Measurements from ENCODE around the gene ABCF3.

ABCF3 gene

GRCh38 chr3:184188080-184188479, 2.1 kb downstream of the ABCF3 start:
- no peak for DNase-seq

DNA sequence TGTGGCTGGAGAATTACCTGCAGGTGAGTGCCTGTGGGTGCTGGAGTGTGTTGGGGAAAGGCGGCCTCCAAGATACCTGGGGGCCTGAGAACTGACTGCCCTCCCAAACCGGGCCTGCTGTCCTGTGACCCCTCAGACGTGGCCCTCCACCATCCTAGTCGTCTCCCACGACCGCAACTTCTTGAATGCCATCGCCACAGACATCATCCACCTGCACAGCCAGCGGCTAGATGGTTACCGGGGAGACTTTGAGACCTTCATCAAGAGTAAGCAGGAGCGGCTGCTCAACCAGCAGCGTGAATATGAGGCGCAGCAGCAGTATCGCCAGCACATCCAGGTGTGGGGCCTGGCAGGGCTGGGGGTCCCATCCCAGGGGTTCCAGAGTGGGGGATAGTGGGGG, 3.4 kb downstream of the ABCF3 start:
- DNase-seq, result no peak

DNA sequence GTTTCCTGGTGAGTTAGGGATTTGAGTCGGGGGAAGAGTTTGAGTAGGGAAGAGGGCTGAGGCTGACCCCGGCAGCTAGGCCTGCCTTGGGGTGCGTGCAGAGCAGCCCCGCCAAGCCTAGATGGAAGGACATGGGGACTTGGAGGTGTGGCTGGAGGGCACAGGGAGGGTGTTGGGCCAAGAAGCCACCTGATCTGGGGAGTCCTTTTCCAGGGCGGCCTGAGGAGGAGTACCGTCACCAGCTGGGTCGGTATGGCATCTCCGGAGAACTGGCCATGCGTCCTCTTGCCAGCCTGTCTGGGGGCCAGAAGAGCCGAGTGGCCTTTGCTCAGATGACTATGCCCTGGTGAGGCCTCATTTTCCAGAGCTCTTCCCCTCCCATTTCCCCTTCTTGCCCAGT, 6.9 kb downstream of the ABCF3 start:
- DNase-seq, result no peak

- DNase-seq, result no peak
Observed at GRCh38 chr3:184193991-184194539, 8.1 kb downstream of the ABCF3 start.

GRCh38 chr3:184196536-184196935, 10.5 kb downstream of the ABCF3 start:
- DNase-seq, result no peak

DNA sequence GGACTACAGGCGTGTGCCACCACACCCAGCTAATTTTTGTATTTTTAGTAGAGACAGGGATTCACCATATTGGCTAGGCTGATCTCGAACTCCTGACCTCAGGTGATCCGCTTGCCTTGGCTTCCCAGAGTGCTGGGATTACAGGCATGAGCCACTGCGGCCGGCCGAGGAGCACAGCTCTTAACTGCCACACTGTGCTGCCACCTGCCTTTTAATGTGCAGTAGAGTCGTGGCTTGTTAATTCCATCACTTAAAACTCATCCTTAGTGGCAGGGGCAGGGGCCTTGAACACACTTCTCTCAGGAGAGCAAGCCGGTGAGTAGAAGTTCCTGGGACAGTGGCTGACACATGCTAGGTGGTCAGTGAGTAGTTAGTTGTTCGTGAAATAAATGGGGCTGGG, 12.5 kb downstream of the ABCF3 start:
- DNase-seq, result no peak

DNA sequence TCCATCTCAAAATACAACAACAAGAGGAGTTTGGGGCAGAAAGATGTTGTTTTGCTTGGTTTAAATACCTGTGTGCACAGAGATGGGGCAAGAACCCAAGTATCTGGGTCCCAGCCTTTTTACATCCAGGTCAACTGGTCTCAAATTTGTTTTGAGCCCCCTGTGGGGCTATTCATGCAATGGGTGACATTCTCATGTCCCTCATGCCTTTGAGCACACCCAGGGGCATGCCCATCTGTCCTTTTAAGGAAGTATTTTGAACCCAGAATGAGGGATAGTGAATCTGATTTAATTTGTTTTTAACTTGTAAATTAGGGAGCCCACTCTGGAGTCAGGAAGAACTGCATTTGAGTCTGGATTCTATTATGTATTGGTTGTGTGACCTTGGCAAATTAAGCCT, 14.8 kb downstream of the ABCF3 start:
- no peak for DNase-seq

GRCh38 chr3:184203526-184203925, 17.5 kb downstream of the ABCF3 start:
- DNase-seq, result no peak

GRCh38 chr3:184209146-184209923, 23.3 kb downstream of the ABCF3 start:
- DNase-seq, result no peak

- DNase-seq, result no peak
Observed at GRCh38 chr3:184211297-184211696, 25.3 kb downstream of the ABCF3 start.

GRCh38 chr3:184211718-184212117, 25.7 kb downstream of the ABCF3 start:
- DNase-seq, result no peak

DNA sequence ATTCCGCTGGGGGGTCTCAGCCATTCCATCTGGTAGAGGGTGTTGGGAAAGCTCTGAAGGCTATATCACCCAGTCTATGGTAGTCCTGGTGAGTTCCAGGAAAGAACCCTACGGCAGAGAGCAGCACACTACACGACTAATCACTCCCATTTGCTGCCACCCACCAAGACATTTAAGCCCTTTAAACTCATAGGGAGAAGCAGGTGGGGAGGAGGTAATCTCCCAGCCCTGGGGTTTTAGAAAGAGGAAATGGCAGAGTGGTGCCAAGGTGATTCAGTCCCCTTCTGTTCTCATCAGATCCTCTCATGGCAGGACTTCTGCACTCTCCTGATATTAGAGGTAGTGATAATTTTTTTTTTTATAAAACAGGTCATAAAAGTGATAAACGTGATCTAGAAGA, 32.8 kb downstream of the ABCF3 start:
- no peak for DNase-seq

- DNase-seq, result no peak
Observed at GRCh38 chr3:184222521-184222920, 36.5 kb downstream of the ABCF3 start.

- no peak for DNase-seq
Observed at GRCh38 chr3:184223946-184224345, 37.9 kb downstream of the ABCF3 start.

- DNase-seq, result peak; percentile 41
Observed at GRCh38 chr3:184227481-184227935, 41.5 kb downstream of the ABCF3 start.

GRCh38 chr3:184228376-184229137, 42.6 kb downstream of the ABCF3 start:
- DNase-seq, result no peak

GRCh38 chr3:184229394-184230080, 43.5 kb downstream of the ABCF3 start, which contains the start of gene VWA5B2:
Gene VWA5B2, plus strand, starts transcription at chr3:184229585. Its CDS starts 944 bp downstream, at chr3:184230529.
- DNase-seq, result peak; percentile 62

DNA sequence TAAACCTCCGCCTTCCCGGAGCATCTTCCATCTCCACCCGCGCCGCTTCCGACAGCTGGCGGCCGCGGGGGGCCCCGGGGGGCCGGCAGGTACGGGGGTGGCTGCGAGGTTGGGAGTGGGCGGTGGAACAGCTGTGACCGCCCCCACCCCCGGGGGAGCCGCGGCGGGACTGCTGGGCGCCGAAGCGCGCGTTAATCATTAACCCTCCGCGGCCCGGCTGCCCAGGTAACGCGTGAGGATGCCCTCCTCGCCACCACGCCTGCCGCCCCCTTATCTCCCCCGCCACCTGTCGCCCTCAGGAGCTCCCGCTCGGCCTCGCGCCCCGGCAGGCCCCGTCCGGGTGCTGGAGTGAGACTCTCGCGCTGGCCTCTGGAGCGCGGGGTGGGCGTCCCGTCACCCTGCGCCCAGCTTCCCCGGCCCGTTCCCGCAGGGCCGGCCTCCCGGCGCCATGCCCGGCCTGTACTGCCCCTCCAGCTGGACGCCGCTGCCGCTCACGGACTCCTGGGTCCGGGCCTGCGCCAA, 44.1 kb downstream of the ABCF3 start:
- DNase-seq, result no peak

- no peak for DNase-seq
Observed at GRCh38 chr3:184230603-184231528, 44.9 kb downstream of the ABCF3 start.

DNA sequence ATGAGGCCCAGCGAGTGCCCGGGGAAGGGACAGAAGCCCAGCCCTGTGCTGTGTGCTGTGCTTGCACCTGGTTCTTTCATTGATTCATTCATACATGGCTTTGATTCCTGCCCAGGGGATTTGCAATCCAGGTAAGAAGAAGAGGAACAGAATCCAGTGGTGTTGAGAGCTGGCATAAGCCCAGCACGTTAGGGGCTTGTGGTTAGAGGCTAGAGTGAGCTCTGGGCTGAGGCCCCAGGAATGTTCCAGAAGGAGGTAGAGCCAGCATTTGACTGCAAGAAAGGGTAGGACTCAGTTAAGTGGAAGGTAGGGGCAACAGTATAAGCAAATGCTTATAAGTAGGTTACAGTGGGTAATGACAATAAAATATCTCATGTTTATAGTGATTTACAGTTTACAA, 45.7 kb downstream of the ABCF3 start:
- no peak for DNase-seq

- no peak for DNase-seq
Observed at GRCh38 chr3:184233127-184233843, 47.3 kb downstream of the ABCF3 start.
